Erythroblast (primary cell): ENCODE results near the gene GCNT2.
"Not testable (repeated sequence)": the region's sequence is repeated elsewhere in the genome, so short reads cannot be mapped to it uniquely, and the experiment has no call there.

Experiments used
- DNase-seq, 2 experiments: peaks; one replicate each; lab custom pipeline; 2025; lab: John Stamatoyannopoulos, UW
- GATA1 ChIP-seq: IDR thresholded peaks from 2 replicates; pipeline ENCODE4 v1.6.1; 2011; ENCODE audit warnings: low read depth, mild to moderate bottlenecking, control low read depth, low read length, moderate library complexity
- POLR2A ChIP-seq: IDR thresholded peaks from 2 replicates; pipeline ENCODE4 v1.6.1; 2011; ENCODE audit warnings: mild to moderate bottlenecking, low read length

GCNT2 gene

GRCh38 chr6:10528158-10528981, 7.2 kb downstream of the GCNT2 start:
- TF ChIP-seq GATA1 (no peak), POLR2A (peak; percentile 71)
- peak; percentile 30 to 33 for DNase-seq

GRCh38 chr6:10529231-10529801, 8.2 kb downstream of the GCNT2 start:
- TF ChIP-seq POLR2A (no peak), GATA1 (no peak)
- no peak for DNase-seq

GRCh38 chr6:10529828-10530374, 8.8 kb downstream of the GCNT2 start:
- not testable (repeated sequence) for DNase-seq

- no peak for TF ChIP-seq POLR2A
- no peak for TF ChIP-seq GATA1
- no peak for DNase-seq
Measured at GRCh38 chr6:10531503-10531902, 10.4 kb downstream of the GCNT2 start.

GRCh38 chr6:10531942-10532341, 10.8 kb downstream of the GCNT2 start:
- no peak for DNase-seq
- TF ChIP-seq POLR2A (no peak), GATA1 (no peak)

GRCh38 chr6:10532392-10532791, 11.2 kb downstream of the GCNT2 start:
- TF ChIP-seq GATA1 (no peak), POLR2A (no peak)
- no peak for DNase-seq

- DNase-seq, result no peak
Measured at GRCh38 chr6:10534419-10534762, 13.2 kb downstream of the GCNT2 start.

GRCh38 chr6:10535193-10535592, 14.0 kb downstream of the GCNT2 start:
- no peak for DNase-seq
- no peak for TF ChIP-seq POLR2A
- no peak for TF ChIP-seq GATA1

More at GRCh38 chr6:10534419-10534762, 13.2 kb downstream of the GCNT2 start:
- TF ChIP-seq GATA1 (no peak), POLR2A (no peak)

GRCh38 chr6:10537726-10538125, 16.6 kb downstream of the GCNT2 start:
- no peak for TF ChIP-seq GATA1
- no peak for TF ChIP-seq POLR2A
- DNase-seq, result no peak

- no peak for TF ChIP-seq GATA1
- no peak for TF ChIP-seq POLR2A
- DNase-seq, result no peak
Measured at GRCh38 chr6:10540073-10540746, 19.1 kb downstream of the GCNT2 start.

- TF ChIP-seq GATA1 (no peak), POLR2A (no peak)
Measured at GRCh38 chr6:10541591-10541990, 20.4 kb downstream of the GCNT2 start.

GRCh38 chr6:10542213-10542612, 21.1 kb downstream of the GCNT2 start:
- no peak for TF ChIP-seq GATA1
- no peak for DNase-seq

More at GRCh38 chr6:10541591-10541990, 20.4 kb downstream of the GCNT2 start:
- no peak for DNase-seq

GRCh38 chr6:10543488-10543887, 22.3 kb downstream of the GCNT2 start:
- no peak for DNase-seq
- TF ChIP-seq GATA1, result no peak
- TF ChIP-seq POLR2A, result no peak

- DNase-seq, result no peak
Measured at GRCh38 chr6:10545482-10545881, 24.3 kb downstream of the GCNT2 start.

More at GRCh38 chr6:10545482-10545881, 24.3 kb downstream of the GCNT2 start:
- TF ChIP-seq GATA1, result no peak
- no peak for TF ChIP-seq POLR2A
